ENCODE data around the gene E2F6. TPM values are rescaled to one million over a fixed set of nuclear protein-coding genes. Genes with fewer than 3 reads are reported as not detected.

The E2F6 gene
- total and polyA plus RNA-seq, 9 of the 15 experiments (the other 6 are each of a cell fraction or from before 2014, with no cell fraction given) = 13.6 to 33.9 (median 26.1) TPM

DNA sequence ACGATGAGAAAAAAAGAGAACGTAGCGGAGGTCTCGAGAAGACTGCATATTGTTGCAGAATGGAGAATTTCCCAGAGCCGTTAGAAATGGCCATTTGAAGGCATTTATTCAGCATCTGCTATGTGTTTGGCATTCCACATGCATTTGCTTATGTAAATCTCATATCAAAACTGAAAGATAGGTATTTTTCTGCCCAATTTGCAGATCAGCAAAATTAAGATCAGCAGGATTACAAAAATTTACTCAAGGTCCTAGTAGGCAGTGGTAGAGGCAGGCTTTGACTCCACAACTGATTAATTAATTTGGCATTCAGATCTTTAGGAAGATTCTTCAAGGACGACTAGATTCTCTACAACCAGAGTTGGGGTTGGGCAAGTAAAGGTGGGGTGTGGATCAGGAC is 1.8 kb upstream of the E2F6 start:
- H3K27me3 ChIP-seq (ENCODE audit: control insufficient read depth in 2 of 2, insufficient read depth in 2 of 2, low read length in 2 of 2) = 0 out of 5 replicates have a peak, but pooled peaks cover 0 to 2% of the 10 kb centered on the region in 2 experiments
- H3K4me1 ChIP-seq (replicated peaks in 1 of 2; ENCODE audit: control insufficient read depth in 2 of 2, insufficient read depth in 2 of 2, low read length in 2 of 2) = peaks cover 12 to 20% of the 10 kb centered on the region in 2 experiments; a peak in 4 of 5 replicates
- intact Hi-C loops (cut with micrococcal nuclease) (no loop called here), in situ Hi-C loops (cut with MboI) (no loop called here)
- 67% methylated on average over 6 of the region's 6 CpGs for WGBS (ENCODE audit: insufficient coverage, low coverage, missing lambda C conversion rate)
- peaks cover 39% of the 10 kb centered on the region for H3K79me2 ChIP-seq (ENCODE audit: control insufficient read depth, insufficient read depth, low read length)
- POLR2A ChIA-PET = interaction anchor here (1.0 kb wide), 1 partner anchor 10 kb away, joined by 3 read pairs; no protein-coding TSS in a partner anchor
- FAIRE-seq (no peak), ATAC-seq (no peak), DNase-seq (ENCODE audit: extremely low read depth in 1 of 4, low spot score in 3 of 4) (no peak)
- H3K4me3 ChIP-seq = no peak overlapping the region
- no peak overlapping the region for H3K9ac ChIP-seq (ENCODE audit: insufficient read depth in 1 of 2, low read depth in 2 of 2, low read length in 2 of 2)
- 0 out of 2 replicates have a peak, but pooled peaks have one; percentile 8 for TF ChIP-seq MAFG (tag; conservative IDR thresholded peaks at IDR 0.05)
- peak; percentile 28; the same call in 1 of the 2 replicates for TF ChIP-seq C11orf30 (IDR thresholded peaks at IDR 0.05; ENCODE audit: low read depth)
- no peak for TF ChIP-seq SRSF7 (optimal IDR thresholded peaks at IDR 0.05; ENCODE audit: low read depth, low read length)
- no peaks in the 10 kb centered on the region for H3K9me3 ChIP-seq (replicated peaks; ENCODE audit: control insufficient read depth, insufficient read depth, low read depth, low read length)
- no peaks in the 10 kb centered on the region for H4K20me1 ChIP-seq (replicated peaks; ENCODE audit: control insufficient read depth, insufficient read depth, low read length)
- no peak overlapping the region for H3K27ac ChIP-seq (ENCODE audit: extremely low read depth, low read depth, low read length)
- BruUV-seq (replicated peaks) = no TSS peak
- peaks cover 19% of the 10 kb centered on the region for H3K36me3 ChIP-seq (ENCODE audit: control insufficient read depth, insufficient read depth, low read length)
- CTCF ChIA-PET (ENCODE audit: low intra/inter-chr PET ratio) = no interaction called here
- no peaks in the 10 kb centered on the region for H3K9me1 ChIP-seq (ENCODE audit: control insufficient read depth, insufficient read depth, low read length)
- H2AFZ ChIP-seq (ENCODE audit: low read depth, low read length) = no peak overlapping the region
- H3K4me2 ChIP-seq (ENCODE audit: insufficient read depth, low read length) = no peak overlapping the region

DNA sequence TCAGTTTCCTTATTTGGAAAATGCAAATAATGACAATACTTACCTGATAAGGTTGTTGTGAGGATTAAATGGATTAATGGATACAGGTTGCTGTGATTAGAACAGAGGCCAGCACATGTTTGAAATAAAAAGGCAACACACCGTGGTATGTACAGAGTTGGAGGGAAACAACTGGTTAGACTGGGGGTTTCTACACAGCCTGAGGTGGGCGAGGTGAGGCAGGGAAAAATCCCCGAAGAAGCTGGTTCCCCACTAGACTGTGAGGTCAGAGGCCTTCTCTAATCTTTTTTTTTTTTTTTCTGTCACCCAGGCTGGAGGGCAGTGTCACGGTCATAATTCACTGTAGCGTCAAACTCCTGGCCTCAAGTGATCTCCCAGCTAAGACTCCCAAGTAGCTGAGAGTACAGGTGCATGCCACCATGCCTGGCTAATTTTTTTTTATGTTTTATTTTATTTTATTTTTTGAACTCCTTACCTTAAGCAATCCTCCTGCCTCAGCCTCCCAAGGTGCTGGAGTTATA is 1.2 kb upstream of the E2F6 start:
- H3K9me1 ChIP-seq (ENCODE audit: control insufficient read depth, insufficient read depth, low read length) = no peaks in the 10 kb centered on the region
- H3K36me3 ChIP-seq (ENCODE audit: control insufficient read depth, insufficient read depth, low read length) = peaks cover 24% of the 10 kb centered on the region
- TF ChIP-seq, protein P1, sequence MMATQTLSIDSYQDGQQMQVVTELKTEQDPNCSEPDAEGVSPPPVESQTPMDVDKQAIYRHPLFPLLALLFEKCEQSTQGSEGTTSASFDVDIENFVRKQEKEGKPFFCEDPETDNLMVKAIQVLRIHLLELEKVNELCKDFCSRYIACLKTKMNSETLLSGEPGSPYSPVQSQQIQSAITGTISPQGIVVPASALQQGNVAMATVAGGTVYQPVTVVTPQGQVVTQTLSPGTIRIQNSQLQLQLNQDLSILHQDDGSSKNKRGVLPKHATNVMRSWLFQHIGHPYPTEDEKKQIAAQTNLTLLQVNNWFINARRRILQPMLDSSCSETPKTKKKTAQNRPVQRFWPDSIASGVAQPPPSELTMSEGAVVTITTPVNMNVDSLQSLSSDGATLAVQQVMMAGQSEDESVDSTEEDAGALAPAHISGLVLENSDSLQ (IDR thresholded peaks at IDR 0.05) = peak; percentile 63
- TF ChIP-seq TAL1 (IDR thresholded peaks at IDR 0.05) (no peak), MEIS2 (IDR thresholded peaks at IDR 0.05; ENCODE audit: partially characterized antibody) (peak; percentile 76), NELFE (IDR thresholded peaks at IDR 0.05; ENCODE audit: insufficient read depth, insufficient read length) (no peak), ZNF384 (IDR thresholded peaks at IDR 0.05; ENCODE audit: low read depth, low read length) (peak; percentile 65)
- TF ChIP-seq, protein P2, sequence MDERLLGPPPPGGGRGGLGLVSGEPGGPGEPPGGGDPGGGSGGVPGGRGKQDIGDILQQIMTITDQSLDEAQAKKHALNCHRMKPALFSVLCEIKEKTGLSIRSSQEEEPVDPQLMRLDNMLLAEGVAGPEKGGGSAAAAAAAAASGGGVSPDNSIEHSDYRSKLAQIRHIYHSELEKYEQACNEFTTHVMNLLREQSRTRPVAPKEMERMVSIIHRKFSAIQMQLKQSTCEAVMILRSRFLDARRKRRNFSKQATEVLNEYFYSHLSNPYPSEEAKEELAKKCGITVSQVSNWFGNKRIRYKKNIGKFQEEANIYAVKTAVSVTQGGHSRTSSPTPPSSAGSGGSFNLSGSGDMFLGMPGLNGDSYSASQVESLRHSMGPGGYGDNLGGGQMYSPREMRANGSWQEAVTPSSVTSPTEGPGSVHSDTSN (CRISPR knock-in tag; IDR thresholded peaks at IDR 0.05; ENCODE audit: low read depth) = no peak
- TF ChIP-seq, protein P2 (tag; conservative IDR thresholded peaks at IDR 0.05; ENCODE audit: low read depth) = peak; percentile 69
- peak overlapping the region; percentile 94 for H3K4me2 ChIP-seq (ENCODE audit: insufficient read depth, low read length)
- CTCF ChIA-PET (ENCODE audit: low intra/inter-chr PET ratio) = no interaction called here
- H3K9me3 ChIP-seq (replicated peaks; ENCODE audit: control insufficient read depth, insufficient read depth, low read depth, low read length) = no peaks in the 10 kb centered on the region
- no TSS peak for BruUV-seq (replicated peaks)
- WGBS (ENCODE audit: insufficient coverage, low coverage, missing lambda C conversion rate) = 42% methylated on average over 5 of the region's 5 CpGs
- H2AFZ ChIP-seq (ENCODE audit: low read depth, low read length) = peak overlapping the region; percentile 98
- intact Hi-C loops (cut with micrococcal nuclease) = no loop called here
- ATAC-seq (no peak), DNase-seq (ENCODE audit: extremely low read depth in 1 of 4, low spot score in 3 of 4) (peak in 1 of 4 experiments; percentile 27), FAIRE-seq (no peak)
- peak overlapping the region in 1 of 2 experiments; percentile 72; a peak in 2 of 4 replicates for H3K9ac ChIP-seq (ENCODE audit: insufficient read depth in 1 of 2, low read depth in 2 of 2, low read length in 2 of 2)
- H3K4me1 ChIP-seq (replicated peaks in 1 of 2; ENCODE audit: control insufficient read depth in 2 of 2, insufficient read depth in 2 of 2, low read length in 2 of 2) = peaks cover 12 to 25% of the 10 kb centered on the region in 2 experiments; a peak in 4 of 5 replicates
- peaks cover 45% of the 10 kb centered on the region for H3K79me2 ChIP-seq (ENCODE audit: control insufficient read depth, insufficient read depth, low read length)
- in situ Hi-C loops (cut with MboI) = no loop called here
- no peaks in the 10 kb centered on the region for H3K27me3 ChIP-seq (ENCODE audit: control insufficient read depth in 2 of 2, insufficient read depth in 2 of 2, low read length in 2 of 2)
- no peak overlapping the region for H3K4me3 ChIP-seq
- POLR2A ChIA-PET = interaction anchor here (1.0 kb wide), 1 partner anchor 10 kb away, joined by 3 read pairs; no protein-coding TSS in a partner anchor
- no peak overlapping the region for H3K27ac ChIP-seq (ENCODE audit: extremely low read depth, low read depth, low read length)
- no peaks in the 10 kb centered on the region; the same call in 1 of the 2 replicates for H4K20me1 ChIP-seq (replicated peaks; ENCODE audit: control insufficient read depth, insufficient read depth, low read length)

All from K562 (cell line).